T-helper 2 cell treated with Interferon-gamma antibody and Interleukin-4, amounts not matched to agents 100 ng/mL and 5 ng/mL, for 36 hours (primary cell): ENCODE measurements around the gene SOX18. TPM values are rescaled to one million over a fixed set of nuclear protein-coding genes. Genes with fewer than 3 reads are reported as not detected.
"Not testable (repeated sequence)": the region's sequence is repeated elsewhere in the genome, so short reads cannot be mapped to it uniquely, and the experiment has no call there.

Experiments used
- intact Hi-C: fragments of 100-400 bp; cut with micrococcal nuclease; formaldehyde crosslinking; loops from one replicate; pipeline ENCODE4 v1.15.1; 2023
- total RNA-seq: library from RNA; stranded (reverse); gene quantifications from 2 replicates; pipeline ENCODE4 v1.2.3, GENCODE V29; 2022

The SOX18 gene
- total RNA-seq = 0.68 and 0.75 TPM in 2 replicates

DNA sequence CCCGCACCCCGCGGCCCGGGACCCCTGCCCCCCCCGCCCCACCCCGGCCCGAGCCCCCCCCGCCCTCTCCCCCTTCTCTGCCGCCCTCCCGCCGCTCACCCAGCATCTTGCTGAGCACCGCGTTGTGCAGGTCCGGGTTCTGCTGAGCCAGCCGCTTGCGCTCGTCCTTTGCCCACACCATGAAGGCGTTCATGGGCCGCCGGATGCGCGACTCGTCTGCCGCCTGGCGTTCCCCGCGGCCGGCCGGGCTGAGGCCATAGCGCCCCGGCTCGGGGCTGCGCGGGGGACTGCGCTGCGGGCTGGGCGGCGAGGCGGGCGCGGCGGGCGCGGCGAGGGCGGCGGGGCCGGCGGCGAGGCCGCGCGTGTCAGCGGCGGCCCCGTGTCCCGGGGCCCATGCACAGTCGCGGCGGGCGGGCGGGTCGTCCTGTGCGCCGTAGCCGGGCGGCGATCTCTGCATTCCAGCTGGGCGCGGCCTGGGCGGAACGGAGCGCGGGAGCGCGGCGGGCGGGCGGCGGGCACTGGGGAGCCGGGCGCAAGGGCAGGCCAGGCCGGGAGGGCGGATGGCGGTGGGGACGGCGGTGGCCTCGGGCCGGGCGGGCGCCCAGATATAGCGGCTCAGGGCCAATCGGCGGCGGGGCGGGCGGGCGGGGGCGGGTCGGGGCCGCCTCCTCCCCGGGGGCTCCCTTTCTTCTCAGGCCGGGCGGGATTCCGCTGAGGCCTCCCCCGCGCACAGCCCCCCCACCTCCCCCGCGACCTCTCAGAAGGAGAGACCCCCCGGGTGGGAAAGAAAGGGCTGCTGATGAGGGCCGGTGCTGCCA is at the start of gene SOX18:
Gene SOX18, minus strand, starts transcription at position 580 of the 818 bp plus-strand sequence. Its CDS starts 123 bp downstream, at position 457.
- intact Hi-C loops = loop anchor here (1.0 kb wide), 1 partner anchor 11 kb away; no protein-coding TSS in a partner anchor

DNA sequence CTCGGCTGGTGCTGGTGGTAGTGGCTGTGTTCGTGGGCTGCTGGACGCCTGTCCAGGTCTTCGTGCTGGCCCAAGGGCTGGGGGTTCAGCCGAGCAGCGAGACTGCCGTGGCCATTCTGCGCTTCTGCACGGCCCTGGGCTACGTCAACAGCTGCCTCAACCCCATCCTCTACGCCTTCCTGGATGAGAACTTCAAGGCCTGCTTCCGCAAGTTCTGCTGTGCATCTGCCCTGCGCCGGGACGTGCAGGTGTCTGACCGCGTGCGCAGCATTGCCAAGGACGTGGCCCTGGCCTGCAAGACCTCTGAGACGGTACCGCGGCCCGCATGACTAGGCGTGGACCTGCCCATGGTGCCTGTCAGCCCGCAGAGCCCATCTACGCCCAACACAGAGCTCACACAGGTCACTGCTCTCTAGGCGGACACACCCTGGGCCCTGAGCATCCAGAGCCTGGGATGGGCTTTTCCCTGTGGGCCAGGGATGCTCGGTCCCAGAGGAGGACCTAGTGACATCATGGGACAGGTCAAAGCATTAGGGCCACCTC is 49.1 kb upstream of the SOX18 start:
- intact Hi-C loops = no loop called here

DNA sequence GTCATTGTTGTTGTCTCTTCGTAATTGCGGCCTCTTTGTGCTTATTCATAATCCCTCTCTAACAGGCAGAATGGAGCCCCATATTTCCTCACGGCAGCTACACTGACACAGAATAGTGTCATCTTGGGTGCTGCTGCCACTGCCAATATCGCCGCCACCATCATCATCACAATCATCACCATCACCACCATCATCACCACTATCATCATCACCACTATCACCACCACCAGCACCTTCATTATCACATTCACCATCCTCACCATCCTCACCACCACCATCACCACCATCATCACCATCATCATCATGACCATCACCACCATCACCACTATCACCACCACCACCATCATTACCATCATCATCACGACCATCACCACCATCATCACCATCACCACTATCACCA is 47.1 kb upstream of the SOX18 start:
- intact Hi-C loops = no loop called here

DNA sequence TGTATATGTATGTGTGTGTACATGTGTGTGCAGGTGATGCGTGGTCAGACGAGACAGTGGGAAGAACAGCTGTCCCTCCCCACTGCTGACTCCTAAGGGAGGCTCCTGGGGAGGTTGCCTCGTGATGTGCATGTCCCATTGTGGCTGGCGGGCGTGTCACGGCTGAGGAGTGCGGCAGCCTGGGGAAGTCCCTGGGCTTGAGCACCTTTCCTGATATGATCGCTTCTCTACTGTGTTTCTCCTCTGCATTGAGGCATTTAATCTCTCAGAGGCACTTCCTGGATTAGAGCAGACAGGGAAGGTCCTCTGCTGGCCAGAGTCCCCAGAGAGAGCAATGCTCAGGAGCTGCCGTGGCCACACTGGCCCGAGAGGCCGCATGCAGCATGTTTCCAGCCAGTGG is 46.5 kb upstream of the SOX18 start:
- intact Hi-C loops = no loop called here

DNA sequence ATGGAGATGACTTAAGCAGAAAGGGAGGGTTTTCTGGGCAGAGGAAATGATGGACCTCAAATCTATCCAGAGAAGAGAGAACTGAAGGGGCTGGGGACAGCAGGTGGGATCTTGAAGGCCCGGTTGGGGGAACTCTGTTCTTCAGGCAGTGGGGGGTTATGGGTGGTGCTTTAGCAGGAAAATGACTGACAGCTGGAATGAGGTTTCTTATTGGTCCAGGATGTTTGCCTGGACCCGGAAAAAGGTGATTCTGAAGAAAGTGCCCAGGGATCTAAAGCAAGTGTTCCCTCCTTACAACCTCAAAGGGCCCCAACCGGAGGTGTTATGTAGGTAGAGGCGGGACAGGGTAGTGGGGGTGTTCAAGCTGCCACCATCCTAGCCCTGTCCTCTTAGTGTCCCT is 46.0 kb upstream of the SOX18 start:
- intact Hi-C loops = no loop called here

DNA sequence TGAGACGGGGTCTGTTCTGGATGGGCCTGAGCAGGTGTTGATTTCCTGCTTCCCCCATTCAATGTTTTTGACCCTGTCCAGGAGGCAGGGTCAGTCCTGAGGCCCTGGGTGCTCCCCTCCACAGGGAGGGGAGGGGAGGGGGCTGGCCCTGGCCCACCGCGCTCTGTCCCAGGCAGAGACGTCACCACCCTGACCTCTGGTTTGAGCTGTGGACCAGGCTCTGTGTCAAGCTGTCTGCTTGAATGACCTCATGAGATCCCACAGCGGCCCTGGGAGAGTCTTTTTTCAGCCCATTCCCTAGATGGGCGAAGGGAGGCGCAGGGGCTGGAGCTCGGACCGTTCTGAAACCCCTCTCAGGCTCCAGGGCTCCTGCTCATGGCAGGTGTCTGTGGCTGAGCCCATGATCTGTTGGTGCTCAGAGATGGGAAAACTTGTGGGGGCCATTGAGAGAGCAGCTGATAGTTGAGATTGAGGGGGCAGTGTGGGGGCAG is 43.6 kb upstream of the SOX18 start:
- intact Hi-C loops = no loop called here

DNA sequence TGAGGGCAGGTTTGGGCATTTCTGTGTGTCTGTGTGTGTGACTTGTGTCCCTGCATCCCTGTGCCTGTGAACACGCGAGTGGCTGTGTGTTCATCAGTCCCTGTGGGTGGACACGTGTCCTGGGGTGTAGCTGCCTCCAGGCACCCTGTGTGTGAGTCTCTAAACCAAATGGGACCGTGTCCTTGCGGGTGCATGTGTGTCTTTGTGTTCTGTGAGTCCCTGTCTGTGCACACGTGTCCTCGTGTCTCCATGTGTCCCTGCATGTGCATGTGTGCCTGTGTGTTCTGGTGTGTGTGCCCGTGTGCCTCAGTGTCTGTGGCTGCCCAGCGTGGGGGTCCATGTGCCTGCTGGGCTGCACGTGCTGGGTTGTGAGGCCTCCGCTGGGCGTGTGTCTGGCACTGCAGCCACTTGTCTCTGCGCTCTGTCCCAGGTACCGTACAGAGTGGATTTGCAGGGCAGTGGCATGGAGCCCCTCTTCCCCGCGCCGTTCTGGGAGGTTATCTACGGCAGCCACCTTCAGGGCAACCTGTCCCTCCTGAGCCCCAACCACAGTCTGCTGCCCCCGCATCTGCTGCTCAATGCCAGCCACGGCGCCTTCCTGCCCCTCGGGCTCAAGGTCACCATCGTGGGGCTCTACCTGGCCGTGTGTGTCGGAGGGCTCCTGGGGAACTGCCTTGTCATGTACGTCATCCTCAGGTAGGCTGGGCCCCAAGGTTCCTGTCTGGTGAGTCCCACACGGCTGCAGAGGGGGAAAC is 43.0 kb upstream of the SOX18 start:
- intact Hi-C loops = no loop called here

DNA sequence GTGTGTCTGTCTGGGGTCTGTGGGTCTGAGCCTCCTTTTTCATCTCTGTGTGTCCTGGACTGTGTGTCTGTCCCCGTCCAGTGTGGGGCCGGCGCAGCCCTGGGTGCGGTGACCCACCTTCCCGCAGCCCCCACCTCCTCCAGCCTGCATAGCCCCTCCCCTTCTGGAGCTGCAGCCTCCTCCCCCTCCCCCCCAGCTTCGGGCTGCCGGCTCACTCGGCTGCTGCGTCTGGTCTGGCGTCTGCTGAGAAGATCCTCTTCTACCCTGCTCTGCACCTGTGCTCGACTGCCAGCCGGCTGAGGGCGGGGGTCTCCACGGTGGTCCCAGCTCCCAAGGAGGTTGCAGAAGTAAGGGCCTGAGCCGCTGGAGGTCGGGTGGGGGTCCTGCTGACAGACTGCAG is 42.3 kb upstream of the SOX18 start:
- intact Hi-C loops = no loop called here

DNA sequence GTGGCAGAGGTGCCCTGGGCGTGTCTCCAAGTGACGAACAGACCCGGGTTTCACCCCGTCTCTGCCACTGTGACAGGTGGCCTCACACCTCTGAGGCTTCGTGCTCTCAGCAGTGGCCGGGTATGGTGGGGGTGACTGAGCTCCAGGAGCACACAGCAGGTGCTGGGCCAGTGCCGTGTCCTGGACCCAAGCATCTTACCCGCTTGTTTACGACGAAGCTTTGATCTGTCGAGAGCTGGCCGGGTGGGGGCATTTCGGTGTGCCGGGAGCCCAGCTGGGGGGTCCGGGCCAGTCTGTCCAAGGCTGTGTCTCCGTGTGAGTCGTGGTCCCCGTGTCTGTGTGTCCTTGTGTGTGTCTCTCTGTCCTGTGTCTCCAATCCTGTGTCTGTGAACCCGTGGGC is 41.9 kb upstream of the SOX18 start:
- intact Hi-C loops = no loop called here

DNA sequence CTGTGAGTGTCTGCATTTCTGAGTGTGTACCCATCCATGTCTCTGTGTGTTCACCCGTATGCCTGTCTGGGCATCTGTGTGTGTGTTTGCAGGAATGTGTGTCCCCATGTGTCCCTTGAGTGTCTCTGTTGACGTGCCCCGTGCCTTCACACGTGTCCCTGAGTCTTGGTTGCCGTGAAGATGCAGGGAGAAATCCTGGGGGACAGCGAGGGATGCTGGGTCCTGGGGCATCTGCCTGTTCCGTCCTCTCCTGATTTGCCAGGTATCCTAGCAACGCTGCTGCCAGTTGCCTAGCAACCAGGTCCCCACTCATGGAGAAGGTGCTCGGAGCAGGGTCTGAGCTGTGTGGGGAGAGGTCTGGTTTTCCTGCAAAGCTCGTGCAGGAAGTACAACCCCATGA is 40.7 kb upstream of the SOX18 start:
- intact Hi-C loops = no loop called here

DNA sequence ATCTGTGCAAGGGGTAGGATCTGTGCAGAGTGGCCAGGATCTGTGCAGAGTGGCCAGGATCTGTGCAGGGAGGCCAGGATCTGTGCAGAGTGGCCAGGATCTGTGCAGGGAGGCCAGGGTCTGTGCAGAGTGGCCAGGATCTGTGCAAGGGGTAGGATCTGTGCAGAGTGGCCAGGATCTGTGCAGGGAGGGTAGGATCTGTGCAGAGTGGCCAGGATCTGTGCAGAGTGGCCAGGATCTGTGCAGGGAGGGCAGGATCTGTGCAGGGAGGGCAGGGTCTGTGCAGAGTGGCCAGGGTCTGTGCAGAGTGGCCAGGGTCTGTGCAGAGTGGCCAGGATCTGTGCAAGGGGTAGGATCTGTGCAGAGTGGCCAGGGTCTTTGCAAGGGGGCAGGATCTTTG is 39.1 kb upstream of the SOX18 start:
- intact Hi-C loops = not testable (repeated sequence)

DNA sequence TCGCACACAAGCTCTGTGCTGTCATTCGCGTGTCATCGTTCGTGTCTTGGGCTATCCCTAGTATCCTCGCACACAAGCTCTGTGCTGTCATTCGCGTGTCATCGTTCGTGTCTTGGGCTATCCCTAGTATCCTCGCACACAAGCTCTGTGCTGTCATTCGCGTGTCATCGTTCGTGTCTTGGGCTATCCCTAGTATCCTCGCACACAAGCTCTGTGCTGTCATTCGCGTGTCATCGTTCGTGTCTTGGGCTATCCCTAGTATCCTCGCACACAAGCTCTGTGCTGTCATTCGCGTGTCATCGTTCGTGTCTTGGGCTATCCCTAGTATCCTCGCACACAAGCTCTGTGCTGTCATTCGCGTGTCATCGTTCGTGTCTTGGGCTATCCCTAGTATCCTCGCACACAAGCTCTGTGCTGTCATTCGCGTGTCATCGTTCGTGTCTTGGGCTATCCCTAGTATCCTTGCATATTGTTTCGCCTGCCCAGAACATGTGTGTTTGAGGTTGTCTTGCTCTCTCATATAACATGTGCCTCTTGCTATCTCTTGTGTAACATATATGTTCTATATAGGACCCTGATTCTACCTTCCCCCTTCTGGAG is 37.9 kb upstream of the SOX18 start:
- intact Hi-C loops = not testable (repeated sequence)

DNA sequence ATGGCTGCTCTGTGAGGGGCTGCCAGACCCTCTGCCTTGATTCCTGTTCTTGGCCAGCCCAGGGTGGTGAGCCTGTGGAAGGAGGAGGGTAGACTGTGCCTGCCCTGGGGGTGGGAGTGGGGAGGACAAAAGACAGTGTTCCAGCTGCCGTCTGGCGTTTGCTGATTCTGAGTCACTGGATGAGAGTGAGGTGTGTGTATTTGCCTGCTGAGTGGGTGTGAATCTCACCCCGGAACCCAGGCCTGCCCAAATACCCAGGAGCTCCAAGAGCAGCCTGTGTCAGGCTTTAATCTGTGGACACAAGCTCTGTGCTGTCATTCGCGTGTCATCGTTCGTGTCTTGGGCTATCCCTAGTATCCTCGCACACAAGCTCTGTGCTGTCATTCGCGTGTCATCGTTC is 37.4 kb upstream of the SOX18 start:
- intact Hi-C loops = no loop called here

DNA sequence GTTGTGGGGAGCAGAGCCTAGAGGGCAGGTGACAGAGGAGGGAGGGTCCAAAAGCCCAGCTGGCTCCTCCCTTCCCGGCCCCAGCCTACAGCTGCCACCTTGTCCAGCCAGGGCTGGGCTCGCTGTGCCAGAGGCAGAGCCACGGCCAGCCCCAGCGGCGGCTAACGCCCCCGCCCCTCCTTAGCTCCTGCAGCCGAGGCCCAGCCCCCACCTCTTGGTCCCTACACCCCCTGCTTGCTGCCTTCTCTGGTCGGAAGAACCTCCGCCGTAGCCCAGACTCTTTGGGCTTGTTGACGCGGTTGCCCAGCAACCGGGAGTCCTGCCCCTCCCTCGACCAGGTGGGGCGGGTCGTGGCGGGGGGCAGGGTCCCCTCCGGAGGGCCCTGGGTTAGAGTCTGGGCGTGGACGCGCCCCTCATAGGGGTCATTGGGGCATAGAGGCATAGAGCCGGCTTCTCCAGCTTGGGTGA is 35.3 kb upstream of the SOX18 start:
- intact Hi-C loops = no loop called here

DNA sequence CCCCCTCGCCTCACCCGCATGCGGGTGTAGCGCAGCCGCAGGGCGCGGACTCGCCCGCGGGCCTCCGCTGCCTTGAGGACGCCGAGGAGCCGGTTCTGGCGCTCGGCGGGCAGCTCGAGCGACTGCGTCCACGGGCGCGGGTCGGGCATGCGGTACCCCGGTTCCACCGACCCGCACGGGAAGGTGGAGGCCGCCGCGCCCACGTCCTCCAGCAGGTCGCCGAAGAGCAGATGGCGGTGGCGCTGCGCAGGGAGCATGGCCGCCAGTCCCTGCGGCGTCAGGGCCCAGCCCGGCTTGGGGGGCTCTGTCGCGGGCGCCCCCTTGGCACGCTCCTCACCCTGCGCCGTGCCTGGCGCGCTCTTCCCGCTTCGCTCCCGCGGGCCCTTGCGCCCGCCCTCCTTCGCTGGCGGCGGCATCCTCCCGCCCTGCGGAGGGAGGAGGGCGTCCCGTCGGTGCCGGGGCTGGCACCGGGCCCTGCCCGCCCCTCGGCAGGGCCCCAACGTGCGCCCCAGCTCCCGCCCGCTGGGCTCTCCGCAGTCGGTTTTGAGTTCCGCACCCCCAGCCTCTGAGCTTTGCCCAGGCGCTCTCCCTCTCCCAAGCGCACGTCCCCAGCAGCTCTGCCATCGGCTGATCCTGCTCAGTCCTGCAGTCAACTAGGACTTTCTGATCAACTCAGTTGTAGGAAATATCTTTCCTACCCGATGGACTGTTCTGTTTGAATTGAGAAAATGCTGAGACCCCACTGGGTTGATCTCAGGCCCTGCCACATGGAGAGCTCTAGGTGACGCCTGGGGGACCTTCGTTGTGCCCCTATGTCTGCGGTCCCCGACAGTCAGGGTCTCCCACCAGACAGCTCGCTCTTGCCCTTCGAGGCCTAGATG is 34.6 kb upstream of the SOX18 start, which contains the start of gene LKAAEAR1:
Gene LKAAEAR1, minus strand, starts transcription at position 595 of the 881 bp plus-strand sequence. Its CDS starts 179 bp downstream, at position 416.
- intact Hi-C loops = loop anchor here (2.0 kb wide), 1 partner anchor 37 kb away; no protein-coding TSS in a partner anchor

DNA sequence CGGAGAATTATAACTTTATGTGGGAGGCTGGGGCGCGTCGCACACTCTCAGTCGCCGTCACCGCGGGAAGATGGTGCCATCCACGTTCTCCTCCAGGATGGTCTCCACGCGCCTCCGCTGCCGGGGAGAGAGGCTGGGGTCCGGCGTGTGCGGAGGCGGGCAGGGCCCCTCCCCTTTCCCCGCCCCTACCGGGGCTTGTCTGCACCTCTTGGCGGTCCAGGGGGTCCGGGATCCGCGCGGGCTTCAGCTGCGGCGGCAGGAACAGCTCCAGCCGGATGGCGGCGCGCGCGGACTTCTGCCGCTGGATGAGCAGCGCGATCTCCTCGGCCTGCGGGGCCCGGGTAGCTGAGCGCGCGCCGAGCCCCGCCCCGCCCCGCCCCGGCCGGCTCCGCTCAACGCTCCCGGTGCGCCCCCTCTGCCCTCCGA is 34.0 kb upstream of the SOX18 start:
- intact Hi-C loops = loop anchor here (2.0 kb wide), 1 partner anchor 37 kb away; no protein-coding TSS in a partner anchor

DNA sequence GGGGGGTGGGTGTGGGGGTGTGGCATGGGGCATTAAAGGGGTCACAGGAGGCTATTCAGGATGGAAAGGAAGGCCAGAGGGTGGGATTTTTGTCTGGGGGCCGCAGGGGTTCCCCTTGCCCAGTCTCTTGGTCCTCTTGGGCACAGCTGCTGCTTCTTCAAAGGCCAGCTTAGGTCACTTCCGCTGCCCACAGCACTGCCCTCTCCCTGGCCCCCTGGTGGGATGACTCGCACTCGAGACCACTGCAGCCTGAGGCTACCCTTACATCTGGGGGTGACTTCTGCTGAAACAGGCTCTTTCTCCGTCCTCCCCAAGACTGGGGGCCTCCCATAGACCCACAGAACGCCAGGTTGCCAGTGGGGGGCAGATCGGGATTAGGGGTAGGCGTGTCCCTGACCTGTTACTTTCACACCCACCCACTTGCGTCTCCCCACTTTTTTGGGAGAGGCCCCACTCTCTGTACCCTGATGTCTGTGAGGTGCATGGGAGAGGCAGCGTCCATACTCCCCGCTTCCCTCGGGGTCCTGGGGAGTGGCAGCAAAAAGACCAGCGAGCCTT is 33.5 kb upstream of the SOX18 start:
- intact Hi-C loops = loop anchor here (2.0 kb wide), 1 partner anchor 38 kb away; no protein-coding TSS in a partner anchor

DNA sequence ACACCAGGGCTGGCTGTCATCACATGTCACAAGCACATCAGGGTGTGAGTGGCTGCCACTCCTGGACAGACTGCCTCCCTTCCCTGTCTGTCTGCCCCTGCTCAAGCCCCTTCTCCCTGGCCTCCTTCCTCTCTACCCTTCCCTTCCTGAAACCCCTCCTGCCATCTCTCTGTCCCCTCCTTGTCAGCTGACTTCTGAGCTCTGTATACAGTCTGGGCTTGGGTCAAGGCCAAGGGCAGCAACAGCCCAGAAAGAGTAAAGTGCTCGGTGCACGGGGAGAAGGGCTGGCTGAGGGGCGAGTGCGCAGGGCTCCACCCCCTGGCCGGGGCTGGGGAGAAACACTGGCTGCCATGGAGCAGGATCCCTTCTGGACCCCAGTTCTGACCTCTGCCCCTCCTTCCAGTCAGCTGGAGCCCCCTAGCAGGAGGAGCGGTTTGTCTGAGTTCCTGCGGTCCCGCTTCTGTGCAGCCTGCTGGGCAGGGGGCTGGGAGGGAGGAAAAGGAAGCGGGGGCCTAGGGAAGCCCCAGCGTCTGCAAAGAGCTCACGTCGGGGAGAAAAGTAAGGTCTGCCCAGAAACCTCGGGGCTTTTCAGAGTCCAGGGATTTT is 32.8 kb upstream of the SOX18 start:
- intact Hi-C loops = loop anchor here (2.0 kb wide), 1 partner anchor 39 kb away; no protein-coding TSS in a partner anchor

DNA sequence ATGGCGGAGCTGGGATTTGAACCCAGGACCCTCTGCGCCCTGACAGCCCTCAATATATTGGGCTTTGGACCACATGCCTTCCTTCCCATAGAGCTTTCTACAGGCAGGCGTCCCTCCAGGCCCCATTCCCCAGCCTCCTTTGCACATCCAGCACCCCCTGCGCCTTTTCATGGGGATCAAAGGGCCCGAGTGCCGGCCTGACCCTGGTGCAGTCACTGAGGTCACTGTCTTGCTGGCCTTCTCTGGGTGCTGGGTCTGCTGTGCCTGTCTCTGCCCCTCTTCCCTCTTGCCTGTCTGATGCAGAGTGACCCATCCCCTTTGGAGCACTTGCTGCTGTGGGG is 32.2 kb upstream of the SOX18 start:
- intact Hi-C loops = no loop called here
